GM12878 (cell line): ENCODE data around the gene THRB.

Experiments
- CTCF ChIP-seq, 3 experiments: IDR thresholded peaks in 2 of 3; conservative IDR thresholded peaks in 1 of 3; 2 replicates each; pipeline ENCODE4 v1.5.1; 2011; ENCODE audit warnings: low read depth in 3 of 3, low read length in 3 of 3, mild to moderate bottlenecking in 3 of 3, control low read depth in 2 of 3, moderate library complexity in 2 of 3, inconsistent platforms in 1 of 3, mixed read lengths in 1 of 3; ENCODE audit not compliant: control insufficient read depth in 2 of 3, insufficient read depth in 1 of 3; ENCODE audit errors: extremely low read depth in 1 of 3
- TCF7 ChIP-seq: IDR thresholded peaks from 2 replicates; pipeline ENCODE4 v1.6.1; 2014; ENCODE audit warnings: antibody characterized with exemption, borderline replicate concordance

GRCh38 chr3:24254649-24255048 lies 240.0 kb downstream of the THRB start:
- TF ChIP-seq TCF7 (no peak), CTCF (IDR thresholded peaks at IDR 0.05 in 2 of 3, conservative IDR thresholded peaks at IDR 0.05 in 1 of 3; ENCODE audit: control insufficient read depth in 2 of 3, extremely low read depth in 1 of 3, insufficient read depth in 1 of 3, low read depth in 3 of 3, low read length in 3 of 3) (no peak)
